Measurements from ENCODE around the gene FAM171A1. TPM values are rescaled to one million over a fixed set of nuclear protein-coding genes. Genes with fewer than 3 reads are reported as not detected.

The FAM171A1 gene
- total RNA-seq, 1 donor from 2014 or later: 73.6 TPM

DNA sequence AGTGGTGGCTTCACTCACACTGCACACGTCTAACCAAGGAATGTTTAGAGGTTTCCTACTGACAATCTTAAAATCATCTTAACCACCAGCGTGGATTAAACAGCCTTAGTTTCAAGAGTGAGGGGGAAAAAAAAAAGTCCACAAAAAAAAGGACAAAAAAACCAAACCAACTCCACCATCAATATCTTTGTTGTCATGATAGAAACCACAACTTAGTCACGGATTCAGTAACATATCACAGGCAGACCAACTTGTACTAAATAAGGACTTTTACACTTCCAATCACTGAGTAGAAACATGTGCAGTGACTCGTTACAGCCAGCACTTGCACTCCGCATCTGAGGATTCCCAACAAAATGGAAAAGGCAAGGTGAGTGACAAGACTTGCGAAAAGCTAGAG is 46.5 kb downstream of the FAM171A1 start:
- Mint-ChIP-seq H3K9me3 (peaks cover 4% of the 10 kb centered on the region), H3K27me3 (ENCODE audit: low read depth) (no peaks in the 10 kb centered on the region), H3K27ac (no peak overlapping the region), H3K4me3 (no peak overlapping the region), H3K36me3 (no peaks in the 10 kb centered on the region), H3K4me1 (peaks cover 21% of the 10 kb centered on the region)
- DNase-seq (ENCODE audit: low spot score in 2 of 2, unreplicated experiment in 2 of 2): no peak
- TF ChIP-seq, protein P1, sequence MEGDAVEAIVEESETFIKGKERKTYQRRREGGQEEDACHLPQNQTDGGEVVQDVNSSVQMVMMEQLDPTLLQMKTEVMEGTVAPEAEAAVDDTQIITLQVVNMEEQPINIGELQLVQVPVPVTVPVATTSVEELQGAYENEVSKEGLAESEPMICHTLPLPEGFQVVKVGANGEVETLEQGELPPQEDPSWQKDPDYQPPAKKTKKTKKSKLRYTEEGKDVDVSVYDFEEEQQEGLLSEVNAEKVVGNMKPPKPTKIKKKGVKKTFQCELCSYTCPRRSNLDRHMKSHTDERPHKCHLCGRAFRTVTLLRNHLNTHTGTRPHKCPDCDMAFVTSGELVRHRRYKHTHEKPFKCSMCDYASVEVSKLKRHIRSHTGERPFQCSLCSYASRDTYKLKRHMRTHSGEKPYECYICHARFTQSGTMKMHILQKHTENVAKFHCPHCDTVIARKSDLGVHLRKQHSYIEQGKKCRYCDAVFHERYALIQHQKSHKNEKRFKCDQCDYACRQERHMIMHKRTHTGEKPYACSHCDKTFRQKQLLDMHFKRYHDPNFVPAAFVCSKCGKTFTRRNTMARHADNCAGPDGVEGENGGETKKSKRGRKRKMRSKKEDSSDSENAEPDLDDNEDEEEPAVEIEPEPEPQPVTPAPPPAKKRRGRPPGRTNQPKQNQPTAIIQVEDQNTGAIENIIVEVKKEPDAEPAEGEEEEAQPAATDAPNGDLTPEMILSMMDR (IDR thresholded peaks at IDR 0.05; ENCODE audit: unreplicated experiment): no peak

DNA sequence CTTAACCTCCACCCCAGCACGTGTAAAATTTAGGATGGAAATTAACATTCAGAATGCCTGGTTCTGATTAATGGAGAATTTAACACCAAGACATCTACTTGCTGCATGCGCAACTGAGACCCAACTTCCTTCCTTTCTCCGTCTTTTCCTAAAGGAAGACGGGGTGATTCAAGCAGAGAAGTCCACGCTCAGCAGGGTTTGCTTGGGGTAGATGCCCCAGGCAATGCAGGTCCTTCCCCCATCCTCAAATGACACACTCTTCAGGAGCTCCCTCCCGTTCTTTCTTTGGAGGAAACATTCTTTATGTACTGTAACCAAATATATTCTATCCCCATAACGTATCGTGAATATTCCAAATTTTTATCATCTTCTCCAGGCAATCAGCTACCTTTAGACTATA is 47.0 kb downstream of the FAM171A1 start:
- no peak for DNase-seq (ENCODE audit: low spot score in 2 of 2, unreplicated experiment in 2 of 2)
- no peak overlapping the region for H3K4me3 Mint-ChIP-seq
- H3K27ac Mint-ChIP-seq: no peak overlapping the region
- H3K36me3 Mint-ChIP-seq: no peaks in the 10 kb centered on the region
- peaks cover 4% of the 10 kb centered on the region for H3K9me3 Mint-ChIP-seq
- no peaks in the 10 kb centered on the region for H3K27me3 Mint-ChIP-seq (ENCODE audit: low read depth)
- peaks cover 21% of the 10 kb centered on the region for H3K4me1 Mint-ChIP-seq
- TF ChIP-seq, protein P1 (IDR thresholded peaks at IDR 0.05; ENCODE audit: unreplicated experiment): no peak

- Mint-ChIP-seq H3K27me3 (ENCODE audit: low read depth) (no peaks in the 10 kb centered on the region), H3K9me3 (peaks cover 4% of the 10 kb centered on the region), H3K4me3 (no peak overlapping the region), H3K27ac (peak overlapping the region; percentile 43), H3K4me1 (peaks cover 21% of the 10 kb centered on the region), H3K36me3 (peaks cover 4% of the 10 kb centered on the region)
- no peak for DNase-seq (ENCODE audit: low spot score in 2 of 2, unreplicated experiment in 2 of 2)
- TF ChIP-seq, protein P1 (IDR thresholded peaks at IDR 0.05; ENCODE audit: unreplicated experiment): no peak
Observed at GRCh38 chr10:15322356-15322755, 48.7 kb downstream of the FAM171A1 start.

DNA sequence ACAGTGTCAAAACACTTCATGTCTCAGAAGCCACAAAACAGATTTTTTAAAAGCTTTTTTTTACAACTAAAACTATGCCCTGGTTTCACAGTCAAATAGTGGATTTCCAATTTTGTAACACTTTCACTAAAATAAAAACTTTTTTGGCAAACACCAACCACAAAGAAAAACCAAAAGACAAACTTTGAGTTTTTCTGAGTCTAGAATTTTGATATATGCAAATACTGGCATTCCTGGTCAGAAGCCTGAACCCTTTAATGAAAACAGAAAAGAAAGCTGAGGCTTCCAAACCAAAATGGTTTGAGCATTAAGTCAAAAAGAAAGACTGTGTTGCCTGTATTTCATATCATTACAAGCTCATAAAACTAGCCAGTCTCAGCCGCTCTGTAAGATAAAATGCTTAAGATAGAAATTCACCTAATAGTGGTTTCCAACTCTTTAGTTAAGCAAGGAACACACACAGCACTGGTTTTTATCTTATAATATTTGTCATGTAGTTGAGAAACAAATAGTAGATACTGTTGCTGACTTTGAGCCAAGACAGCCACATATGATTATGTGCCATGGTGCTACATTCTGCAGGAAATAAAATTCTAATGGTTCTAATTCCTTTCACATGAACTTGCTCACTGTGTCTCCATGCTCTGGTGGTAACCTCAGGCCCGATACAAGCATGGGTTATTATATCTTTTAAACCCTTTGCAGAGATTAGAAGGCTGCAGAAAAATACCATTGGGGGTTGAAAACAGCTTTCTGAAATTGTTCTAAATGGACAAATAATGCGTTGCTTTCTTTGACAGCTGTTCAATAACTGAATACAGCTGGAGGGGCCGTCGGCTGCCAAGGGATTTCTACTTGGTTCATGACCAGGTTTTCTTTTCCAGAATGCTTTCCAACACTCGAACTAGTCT is 49.4 kb downstream of the FAM171A1 start:
- peak overlapping the region; percentile 72 for H3K27ac Mint-ChIP-seq
- DNase-seq (ENCODE audit: low spot score in 2 of 2, unreplicated experiment in 2 of 2): no peak

GRCh38 chr10:15320522-15321203 is 50.4 kb downstream of the FAM171A1 start:
- no peak overlapping the region for H3K4me3 Mint-ChIP-seq

More for the DNA sequence above, 49.4 kb downstream of the FAM171A1 start:
- TF ChIP-seq, protein P1 (IDR thresholded peaks at IDR 0.05; ENCODE audit: unreplicated experiment): no peak
- H3K36me3 Mint-ChIP-seq: peaks cover 4% of the 10 kb centered on the region
- no peak overlapping the region for H3K4me3 Mint-ChIP-seq
- no peaks in the 10 kb centered on the region for H3K27me3 Mint-ChIP-seq (ENCODE audit: low read depth)
- peaks cover 25% of the 10 kb centered on the region for H3K4me1 Mint-ChIP-seq
- H3K9me3 Mint-ChIP-seq: peaks cover 4% of the 10 kb centered on the region

More at GRCh38 chr10:15320522-15321203, 50.4 kb downstream of the FAM171A1 start:
- no peaks in the 10 kb centered on the region for H3K27me3 Mint-ChIP-seq (ENCODE audit: low read depth)
- peaks cover 4% of the 10 kb centered on the region for H3K9me3 Mint-ChIP-seq
- TF ChIP-seq, protein P1 (IDR thresholded peaks at IDR 0.05; ENCODE audit: unreplicated experiment): no peak
- peaks cover 22% of the 10 kb centered on the region for H3K4me1 Mint-ChIP-seq
- no peak overlapping the region for H3K27ac Mint-ChIP-seq
- DNase-seq (ENCODE audit: low spot score in 2 of 2, unreplicated experiment in 2 of 2): no peak
- H3K36me3 Mint-ChIP-seq: peaks cover 4% of the 10 kb centered on the region

All from mesothelial cell of epicardium (in vitro differentiated cells).